Mammary epithelial cell (primary cell): ENCODE measurements around the gene DNAH14.

Experiments
- EZH2 ChIP-seq: IDR thresholded peaks from 2 replicates; pipeline ENCODE4 v1.6.1; 2012; ENCODE audit warnings: low read length, inconsistent platforms, borderline replicate concordance
- TF ChIP-seq, protein P1 (sequence below), 2 donors: IDR thresholded peaks in 1 of 2; conservative IDR thresholded peaks in 1 of 2; 2 replicates each; pipeline ENCODE4 v1.5.1; 2011 to 2012; ENCODE audit warnings: inconsistent platforms in 2 of 2, low read length in 2 of 2, mild to moderate bottlenecking in 2 of 2, control low read depth in 1 of 2, low read depth in 1 of 2; ENCODE audit not compliant: insufficient read depth in 1 of 2; ENCODE audit errors: extremely low read depth in 1 of 2

GRCh38 chr1:225448146-225448805 lies 518.8 kb downstream of the DNAH14 start:
- TF ChIP-seq, protein P1, sequence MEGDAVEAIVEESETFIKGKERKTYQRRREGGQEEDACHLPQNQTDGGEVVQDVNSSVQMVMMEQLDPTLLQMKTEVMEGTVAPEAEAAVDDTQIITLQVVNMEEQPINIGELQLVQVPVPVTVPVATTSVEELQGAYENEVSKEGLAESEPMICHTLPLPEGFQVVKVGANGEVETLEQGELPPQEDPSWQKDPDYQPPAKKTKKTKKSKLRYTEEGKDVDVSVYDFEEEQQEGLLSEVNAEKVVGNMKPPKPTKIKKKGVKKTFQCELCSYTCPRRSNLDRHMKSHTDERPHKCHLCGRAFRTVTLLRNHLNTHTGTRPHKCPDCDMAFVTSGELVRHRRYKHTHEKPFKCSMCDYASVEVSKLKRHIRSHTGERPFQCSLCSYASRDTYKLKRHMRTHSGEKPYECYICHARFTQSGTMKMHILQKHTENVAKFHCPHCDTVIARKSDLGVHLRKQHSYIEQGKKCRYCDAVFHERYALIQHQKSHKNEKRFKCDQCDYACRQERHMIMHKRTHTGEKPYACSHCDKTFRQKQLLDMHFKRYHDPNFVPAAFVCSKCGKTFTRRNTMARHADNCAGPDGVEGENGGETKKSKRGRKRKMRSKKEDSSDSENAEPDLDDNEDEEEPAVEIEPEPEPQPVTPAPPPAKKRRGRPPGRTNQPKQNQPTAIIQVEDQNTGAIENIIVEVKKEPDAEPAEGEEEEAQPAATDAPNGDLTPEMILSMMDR (conservative IDR thresholded peaks at IDR 0.05 in 1 of 2, IDR thresholded peaks at IDR 0.05 in 1 of 2; ENCODE audit: extremely low read depth in 1 of 2, insufficient read depth in 1 of 2, low read depth in 1 of 2, low read length in 2 of 2), result no peak
- TF ChIP-seq EZH2, result no peak
